HG03439 (cell line): Measurements from ENCODE around the gene CDK12.

Source experiments
- ATAC-seq: cut with Tn5 transposase; IDR thresholded peaks from one replicate; pipeline ENCODE4 v1.9.1; 2021; ENCODE audit warnings: mild to moderate bottlenecking, moderate library complexity; ENCODE audit not compliant: unreplicated experiment

CDK12 gene

GRCh38 chr17:39548494-39549225, 87.4 kb downstream of the CDK12 start:
- no peak for ATAC-seq

- no peak for ATAC-seq
Measured at GRCh38 chr17:39549747-39550573, 88.7 kb downstream of the CDK12 start.

- no peak for ATAC-seq
Measured at GRCh38 chr17:39551879-39552278, 90.6 kb downstream of the CDK12 start.

- ATAC-seq, result no peak
Measured at GRCh38 chr17:39553341-39553945, 92.2 kb downstream of the CDK12 start.

- no peak for ATAC-seq
Measured at GRCh38 chr17:39555368-39555767, 94.1 kb downstream of the CDK12 start.

GRCh38 chr17:39556423-39556822, 95.1 kb downstream of the CDK12 start:
- no peak for ATAC-seq

GRCh38 chr17:39562395-39562794, 101.1 kb downstream of the CDK12 start:
- ATAC-seq, result no peak

GRCh38 chr17:39562976-39563375, 101.7 kb downstream of the CDK12 start:
- ATAC-seq, result no peak

- no peak for ATAC-seq
Measured at GRCh38 chr17:39563476-39563875, 102.2 kb downstream of the CDK12 start.

- no peak for ATAC-seq
Measured at GRCh38 chr17:39564211-39564848, 103.0 kb downstream of the CDK12 start.

GRCh38 chr17:39566094-39566850, 105.0 kb downstream of the CDK12 start:
- no peak for ATAC-seq

- no peak for ATAC-seq
Measured at GRCh38 chr17:39568702-39569101, 107.4 kb downstream of the CDK12 start.

GRCh38 chr17:39569126-39569525, 107.8 kb downstream of the CDK12 start:
- ATAC-seq, result no peak

GRCh38 chr17:39572121-39572520, 110.8 kb downstream of the CDK12 start:
- ATAC-seq, result no peak

GRCh38 chr17:39573447-39574298, 112.4 kb downstream of the CDK12 start:
- no peak for ATAC-seq

- no peak for ATAC-seq
Measured at GRCh38 chr17:39576187-39576586, 114.9 kb downstream of the CDK12 start.

- ATAC-seq, result no peak
Measured at GRCh38 chr17:39578272-39578671, 117.0 kb downstream of the CDK12 start.

- ATAC-seq, result no peak
Measured at GRCh38 chr17:39579318-39580081, 118.2 kb downstream of the CDK12 start.

- ATAC-seq, result no peak
Measured at GRCh38 chr17:39580082-39580468, 118.8 kb downstream of the CDK12 start.
